GM19351 (cell line): ENCODE data around the gene NXF1.
"Not testable (repeated sequence)": the region's sequence is repeated elsewhere in the genome, so short reads cannot be mapped to it uniquely, and the experiment has no call there.

Experiments
- ATAC-seq: cut with Tn5 transposase; IDR thresholded peaks from one replicate; pipeline ENCODE4 v1.9.1; 2021; ENCODE audit warnings: mild to moderate bottlenecking, moderate library complexity; ENCODE audit not compliant: unreplicated experiment

NXF1 gene

DNA sequence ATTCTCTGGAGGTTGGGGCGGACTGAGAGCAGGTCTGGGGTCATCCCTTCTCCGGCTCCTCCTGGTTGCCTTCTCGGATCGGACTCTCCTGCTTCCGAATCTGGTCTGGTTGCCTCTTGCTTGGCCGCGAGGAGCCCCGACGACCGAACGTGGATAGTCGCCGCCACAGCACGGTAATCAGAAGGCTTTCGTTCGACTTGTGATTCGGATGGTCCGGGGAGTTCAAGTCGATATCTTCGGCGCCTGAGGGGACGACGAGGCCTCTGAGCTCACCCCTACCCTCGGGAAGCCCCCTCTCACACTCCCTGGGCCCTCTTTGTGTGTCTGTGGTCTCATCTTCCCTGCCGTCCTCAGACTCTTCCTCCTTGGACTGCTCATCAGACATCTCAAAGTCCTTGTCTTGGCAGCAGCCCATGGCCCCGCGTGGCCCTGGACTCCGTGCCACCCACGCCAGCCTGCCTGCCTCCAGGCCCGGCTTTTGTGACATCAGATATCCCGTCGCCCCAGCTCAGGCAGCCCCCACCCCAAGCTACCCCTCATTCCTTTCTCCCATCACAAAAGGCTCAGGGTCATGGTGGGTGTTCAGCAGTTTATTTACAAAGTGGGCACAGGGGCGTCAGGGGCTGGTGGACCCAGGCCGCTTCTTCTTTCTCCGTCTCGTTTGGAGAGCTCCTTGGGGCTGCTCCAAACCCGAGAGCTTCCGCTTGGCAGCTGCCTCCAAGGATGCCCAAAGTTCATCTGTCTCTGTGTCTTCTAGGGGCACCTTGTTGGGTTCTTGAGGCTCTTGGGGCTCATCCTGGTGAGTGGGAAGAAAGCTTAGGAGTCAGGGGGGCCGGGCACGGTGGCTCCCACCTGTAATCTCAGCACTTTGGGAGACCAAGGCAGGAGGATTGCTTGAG is 27.3 kb upstream of the NXF1 start, which contains the start of gene TEX54:
TEX54 (minus strand) TSS at position 506 of the 899 bp plus-strand sequence.
- peak; percentile 17 for ATAC-seq

DNA sequence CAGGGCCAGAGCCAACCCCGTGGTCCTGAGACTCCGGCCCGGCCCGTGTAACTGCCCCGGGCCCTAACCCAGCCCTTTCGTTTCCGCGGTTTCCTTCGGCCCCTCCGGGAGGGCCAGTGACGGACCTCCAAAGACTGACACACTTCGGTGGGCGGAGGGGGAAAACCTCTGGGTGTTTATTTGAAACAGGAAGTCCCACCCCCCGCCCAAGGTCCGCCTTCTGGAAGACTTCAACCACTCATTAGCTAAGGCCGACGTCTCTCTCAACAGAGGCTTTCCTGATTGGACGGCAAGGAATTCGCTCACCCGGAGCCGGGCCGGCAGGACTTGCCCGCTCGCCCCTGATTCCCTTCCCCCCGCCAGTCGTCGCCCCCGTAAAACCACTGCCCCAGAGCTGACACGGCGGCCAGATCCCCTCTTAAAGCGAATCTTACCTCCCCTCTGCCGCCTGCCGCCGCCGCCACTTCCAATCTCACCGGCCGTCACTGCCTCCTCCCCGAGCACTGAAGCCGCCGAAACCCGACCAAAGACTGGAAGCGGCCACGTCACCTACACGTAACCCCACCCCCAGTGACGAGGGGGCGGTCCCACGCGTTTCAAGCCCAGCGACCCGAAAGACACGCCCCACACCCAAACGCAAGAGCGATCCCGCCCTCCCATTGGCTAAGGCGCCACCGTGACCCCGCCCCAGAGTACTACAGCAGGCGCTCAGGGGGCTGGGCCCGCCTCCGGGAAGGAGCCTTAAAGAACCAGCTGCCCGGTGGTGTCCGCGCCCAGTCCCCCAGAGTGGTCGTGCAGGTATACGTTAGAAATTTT is 26.5 kb upstream of the NXF1 start, which contains the start of gene STX5:
STX5 (minus strand) TSS at position 532 of the 816 bp plus-strand sequence. CDS start 808 bp downstream, outside the sequence.
- ATAC-seq = peak; percentile 90

DNA sequence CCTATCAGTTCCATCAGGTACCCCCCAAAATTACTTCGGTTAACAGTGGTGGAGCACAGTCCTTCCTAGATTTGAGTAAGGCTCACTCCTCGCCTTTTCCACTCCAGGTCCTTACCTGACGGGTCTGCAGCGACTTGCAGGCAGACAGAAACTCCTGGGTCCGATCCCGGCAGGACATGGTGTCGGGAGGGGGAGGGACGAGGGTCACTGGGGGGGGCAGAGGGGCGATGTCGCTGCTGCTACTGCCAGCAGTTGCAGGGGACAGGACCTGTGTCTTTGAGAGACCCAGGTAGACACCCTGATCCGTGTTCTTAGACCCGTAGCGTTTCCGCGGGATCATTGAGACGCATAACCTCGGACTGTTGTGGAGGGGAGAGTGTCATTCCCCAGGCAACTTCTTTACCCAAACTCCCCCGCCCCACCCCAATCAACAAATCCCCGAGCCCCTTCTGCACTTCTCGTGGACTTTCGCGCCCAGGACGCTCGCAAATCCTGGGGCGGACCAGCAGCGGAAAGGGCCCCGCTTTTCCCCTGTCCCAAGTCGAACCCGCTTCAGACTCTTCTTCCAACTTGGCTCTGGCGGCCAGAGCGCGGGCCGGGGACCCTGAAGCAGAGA is 25.8 kb upstream of the NXF1 start:
- no peak for ATAC-seq

DNA sequence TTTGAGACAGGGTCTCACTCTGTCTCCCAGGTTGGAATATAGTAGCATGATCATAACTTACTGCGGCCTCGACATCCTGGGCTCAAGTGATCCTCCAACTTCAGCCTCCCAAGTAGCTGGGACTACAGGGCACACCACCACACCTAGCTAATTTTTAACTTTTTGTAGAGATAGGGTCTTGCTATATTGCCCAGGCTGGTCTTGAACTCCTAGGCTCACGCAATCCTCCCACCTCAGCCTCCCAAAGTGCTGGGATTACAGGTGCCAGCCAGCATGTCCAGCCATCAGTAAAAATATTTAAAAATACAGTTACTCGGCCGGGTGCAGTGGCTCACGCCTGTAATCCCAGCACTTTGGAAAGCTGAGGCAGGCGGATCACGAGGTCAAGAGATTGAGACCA is 22.9 kb upstream of the NXF1 start:
- ATAC-seq = not testable (repeated sequence)

DNA sequence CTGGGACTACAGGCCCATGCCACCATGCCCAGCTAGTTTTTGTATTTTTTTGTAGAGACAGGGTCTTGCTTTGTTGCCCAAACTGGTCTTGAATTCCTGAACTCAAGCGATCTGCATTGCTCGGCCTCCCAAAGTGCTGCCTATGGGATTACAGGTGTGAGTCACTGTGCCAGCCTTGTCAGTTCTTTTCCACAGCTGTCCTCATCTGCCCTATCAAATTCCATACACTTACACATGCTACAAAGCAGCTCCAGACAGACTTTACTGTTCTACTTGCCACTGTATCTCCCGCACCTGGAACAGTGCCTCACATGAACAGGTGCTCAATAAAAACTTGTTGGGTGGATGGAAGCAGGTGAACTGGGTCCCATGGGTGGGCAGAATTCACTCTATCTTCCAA is 18.4 kb upstream of the NXF1 start:
- no peak for ATAC-seq

DNA sequence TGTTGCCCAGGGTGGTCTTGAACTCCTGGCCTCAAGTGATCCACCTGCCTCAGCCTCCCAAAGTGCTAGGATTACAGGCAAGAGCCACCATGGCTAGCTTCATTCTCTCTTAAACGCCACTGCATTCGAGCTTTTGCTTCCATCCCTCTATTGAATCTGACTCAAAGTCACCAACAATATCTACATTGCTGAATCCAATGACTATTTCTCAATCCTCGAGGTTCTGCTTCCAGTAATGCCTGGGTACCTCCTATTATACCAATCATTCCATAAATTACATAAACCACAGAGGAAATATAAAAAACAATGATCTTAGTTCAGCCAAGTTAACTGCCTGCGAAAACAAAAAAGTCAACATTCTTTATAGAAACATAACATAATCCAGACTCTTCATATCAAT is 11.9 kb upstream of the NXF1 start:
- ATAC-seq = no peak

DNA sequence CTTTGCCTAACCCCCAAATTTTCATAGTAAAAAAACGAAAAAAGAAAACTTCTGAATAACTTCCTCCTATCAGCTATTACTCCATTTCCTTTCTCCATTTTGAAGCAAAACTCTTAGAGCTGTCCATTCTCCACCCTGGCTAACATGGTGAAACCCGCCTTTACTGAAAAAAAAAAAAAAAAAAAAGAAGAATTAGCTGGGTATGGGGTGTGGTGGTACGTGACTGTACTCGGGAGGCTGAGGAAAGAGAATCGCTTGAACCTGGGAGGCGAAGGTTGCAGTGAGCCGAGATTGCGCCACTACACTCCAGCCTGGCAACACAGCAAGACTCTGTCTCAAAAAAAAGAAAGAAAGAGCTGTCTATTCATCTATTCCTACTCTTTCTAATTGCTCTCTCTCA is 11.3 kb upstream of the NXF1 start:
- no peak for ATAC-seq

DNA sequence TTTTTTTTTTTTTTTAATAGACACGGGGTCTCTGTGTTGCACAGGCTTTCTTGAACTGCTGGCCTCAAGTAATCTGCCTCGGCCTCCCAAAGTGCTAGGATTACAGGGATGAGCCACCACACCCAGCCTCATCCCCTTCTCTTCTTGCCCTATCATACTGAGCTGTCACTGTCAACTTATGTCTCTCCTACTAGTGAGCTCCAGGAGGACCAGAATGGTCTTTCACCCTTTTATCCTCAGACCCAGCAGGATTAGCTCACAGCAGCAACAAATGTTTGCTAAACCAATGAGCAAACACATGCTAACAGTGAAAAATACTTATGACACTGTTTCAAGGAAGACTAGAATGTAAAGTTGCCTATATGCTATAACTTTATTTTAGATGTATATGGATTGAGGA is 6.4 kb upstream of the NXF1 start:
- no peak for ATAC-seq

DNA sequence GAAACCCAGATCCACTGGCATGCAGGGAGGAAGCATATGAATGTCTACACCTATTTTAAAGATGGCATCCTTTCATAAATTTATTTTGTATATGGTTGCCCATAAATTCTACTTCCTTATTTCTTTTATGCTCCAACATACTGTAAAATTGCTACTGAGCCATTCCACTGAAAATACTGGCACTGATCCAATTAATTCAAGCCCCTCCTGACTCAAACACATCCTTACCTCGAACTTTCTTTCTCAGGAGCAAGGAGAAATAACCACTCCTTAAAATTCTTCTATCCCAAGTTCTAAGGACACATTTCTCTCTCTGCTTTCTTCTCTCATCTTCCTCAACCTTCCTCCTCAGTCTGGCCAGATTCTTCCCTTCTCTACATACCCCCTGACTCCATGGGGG is 5.5 kb upstream of the NXF1 start:
- no peak for ATAC-seq

DNA sequence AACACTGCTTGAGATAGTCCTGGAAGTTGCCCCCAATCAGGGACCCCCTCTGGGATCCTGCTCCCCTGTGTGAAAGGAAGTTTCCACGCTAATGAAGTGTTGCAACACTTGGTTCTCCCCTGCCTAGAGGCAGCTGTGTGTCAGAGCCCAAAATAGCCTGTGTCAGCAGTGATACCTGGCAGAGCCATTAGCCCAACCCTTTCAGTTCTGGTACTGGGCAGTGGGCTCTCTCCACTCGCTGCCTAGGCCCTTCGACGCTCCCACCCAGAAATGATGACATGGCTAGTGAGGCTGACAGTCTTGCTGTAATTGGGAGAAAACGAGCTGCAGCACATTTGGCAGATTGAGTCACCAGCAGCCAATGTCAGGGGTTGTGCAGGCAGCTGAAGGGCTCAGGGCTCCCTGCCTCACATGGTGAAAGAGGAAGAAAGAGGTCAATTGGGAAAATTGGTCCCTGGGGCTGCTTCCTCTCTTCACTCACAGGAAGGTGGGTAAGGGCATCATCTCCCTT is 1.4 kb upstream of the NXF1 start:
- no peak for ATAC-seq

DNA sequence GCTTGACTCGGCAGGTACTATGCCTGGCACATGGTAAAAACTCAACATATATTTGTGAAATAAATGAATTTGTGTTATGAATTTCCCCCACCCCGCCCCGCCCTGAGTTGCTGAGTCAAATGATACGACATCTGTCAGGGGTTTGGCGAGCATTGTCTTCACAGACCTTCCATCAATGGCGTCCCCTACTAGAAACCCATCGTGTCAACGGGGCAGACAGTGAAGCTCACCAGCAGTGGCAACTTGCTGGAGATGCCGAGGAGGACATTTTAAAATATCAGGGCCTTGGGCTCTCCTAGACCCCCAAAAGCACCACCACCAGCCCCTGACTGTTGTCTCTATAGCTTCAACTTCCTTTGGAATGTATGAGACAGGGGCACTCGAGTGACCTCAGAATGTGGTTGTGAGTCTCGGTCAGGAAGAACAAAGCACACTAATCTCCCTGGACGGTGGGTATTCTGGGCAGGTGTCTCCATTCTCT is 761 bp upstream of the NXF1 start:
- ATAC-seq = no peak

DNA sequence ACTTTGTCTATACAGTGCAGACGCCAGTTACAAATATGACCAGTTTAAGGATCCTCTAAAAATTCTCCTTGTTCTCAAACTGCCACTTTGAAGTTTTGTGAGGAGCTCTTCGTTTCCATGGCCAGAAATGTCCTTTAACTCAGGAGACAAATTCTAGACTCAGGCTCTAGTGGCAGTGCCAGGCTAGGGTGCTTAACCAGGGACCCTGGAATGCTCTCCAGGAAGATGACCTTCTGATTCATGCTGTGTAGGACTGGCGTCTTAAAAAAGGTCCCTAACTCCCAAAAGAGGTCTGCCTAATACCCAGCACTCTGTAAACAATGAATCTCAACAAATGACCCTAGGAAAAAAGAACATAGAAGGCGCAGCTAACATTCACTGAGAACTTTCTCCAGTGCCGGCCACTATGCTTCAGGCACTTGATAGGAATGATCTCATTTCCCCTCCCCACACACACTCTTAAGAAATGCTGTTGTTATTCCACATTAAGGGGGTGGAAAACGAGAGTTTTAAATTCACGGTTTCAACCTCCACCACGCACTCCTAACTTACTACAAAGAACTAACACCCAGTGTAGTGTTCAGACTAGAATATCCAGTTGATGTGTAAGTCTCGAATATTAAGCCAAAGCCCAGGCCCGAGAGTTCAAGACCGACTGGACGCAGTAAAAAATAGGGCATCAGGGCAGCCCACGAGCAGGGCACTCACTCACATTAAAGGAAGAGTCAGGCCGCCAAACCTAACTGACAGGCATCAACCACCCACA is 747 bp downstream of the NXF1 start:
- ATAC-seq = peak; percentile 24

DNA sequence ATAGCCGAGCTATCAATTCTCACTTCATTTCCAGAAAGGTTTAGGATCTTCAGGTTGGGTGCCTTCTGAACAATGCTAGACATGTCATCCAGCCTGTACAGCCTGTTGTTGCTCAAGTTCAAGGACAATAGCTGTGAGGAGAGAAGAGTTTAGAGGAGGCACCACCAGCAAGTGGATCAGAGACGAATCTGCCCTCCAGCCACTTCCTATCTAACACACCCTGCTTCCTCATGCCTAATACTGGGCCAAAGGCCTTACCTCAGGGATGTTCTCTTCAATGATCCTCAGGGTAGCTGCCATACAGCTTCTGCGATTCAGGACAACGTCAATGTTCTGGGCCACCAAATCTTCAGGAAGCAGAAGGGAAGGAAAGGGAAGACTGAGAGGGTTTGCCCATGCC is 4.2 kb downstream of the NXF1 start:
- no peak for ATAC-seq

DNA sequence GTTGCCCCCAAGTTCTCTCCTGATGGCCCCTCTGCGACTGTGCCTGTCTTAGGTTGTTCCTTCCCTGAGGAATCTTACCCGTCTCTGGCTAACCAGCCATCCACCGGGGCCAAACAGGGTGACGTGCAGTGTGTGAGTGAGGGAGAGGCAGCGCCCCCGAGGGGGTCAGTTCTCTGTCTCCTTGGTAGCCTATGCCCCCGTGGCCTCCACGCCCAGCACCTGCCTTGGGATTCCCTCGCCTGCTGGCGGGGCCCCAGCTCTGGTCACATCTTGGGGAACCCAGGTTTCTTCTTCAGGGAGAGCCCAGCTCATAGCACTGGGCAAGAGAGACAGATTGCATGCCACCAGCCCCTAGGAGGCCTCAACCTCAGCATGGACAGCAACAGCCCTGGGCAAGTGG is 5.8 kb downstream of the NXF1 start:
- ATAC-seq = no peak

DNA sequence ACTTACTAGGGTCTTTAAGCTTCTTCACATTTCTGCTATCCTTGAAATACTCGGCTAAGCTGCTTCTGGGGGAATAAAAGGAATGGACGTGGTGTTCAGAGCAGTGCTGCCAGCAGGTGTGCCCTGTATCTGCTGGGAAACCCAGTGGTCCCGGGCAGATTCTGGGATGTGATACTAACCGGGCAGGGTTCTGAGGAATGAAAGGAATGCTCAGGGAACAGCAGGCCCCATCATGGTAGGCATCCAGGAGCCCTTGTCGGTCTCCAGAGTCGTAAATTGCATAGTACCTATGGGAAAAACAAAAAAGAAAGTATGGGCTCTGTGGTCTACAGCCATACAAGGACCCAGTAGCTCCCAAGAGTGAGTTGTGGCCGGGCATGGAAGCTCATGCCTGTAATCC is 9.0 kb downstream of the NXF1 start:
- ATAC-seq = no peak

DNA sequence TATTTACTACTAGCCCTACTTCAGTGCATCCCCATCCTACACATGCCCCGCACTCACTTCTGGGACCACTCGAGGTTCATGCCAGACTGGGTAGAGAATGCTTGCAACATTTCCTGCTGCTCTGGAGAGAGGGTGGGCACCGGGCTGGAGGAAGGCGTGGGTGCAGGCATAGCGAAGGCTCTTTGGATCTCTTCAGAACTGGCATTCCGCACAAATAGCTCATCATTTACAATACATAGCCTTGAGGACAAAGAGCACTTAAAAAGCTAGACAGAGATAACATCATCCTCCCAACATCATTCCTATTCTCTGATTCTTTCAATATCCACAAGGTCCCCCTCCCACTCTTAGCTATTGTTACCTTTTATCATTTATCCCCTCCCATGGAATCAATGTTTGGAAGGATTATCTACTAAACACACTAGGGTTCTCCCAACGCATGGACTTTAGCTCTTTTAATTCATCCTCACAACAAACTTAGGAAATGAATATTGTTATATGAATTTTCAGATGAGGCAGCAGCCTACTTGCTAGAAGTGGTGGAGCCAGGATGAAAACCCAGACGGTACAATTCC is 11.0 kb downstream of the NXF1 start:
- ATAC-seq = no peak

DNA sequence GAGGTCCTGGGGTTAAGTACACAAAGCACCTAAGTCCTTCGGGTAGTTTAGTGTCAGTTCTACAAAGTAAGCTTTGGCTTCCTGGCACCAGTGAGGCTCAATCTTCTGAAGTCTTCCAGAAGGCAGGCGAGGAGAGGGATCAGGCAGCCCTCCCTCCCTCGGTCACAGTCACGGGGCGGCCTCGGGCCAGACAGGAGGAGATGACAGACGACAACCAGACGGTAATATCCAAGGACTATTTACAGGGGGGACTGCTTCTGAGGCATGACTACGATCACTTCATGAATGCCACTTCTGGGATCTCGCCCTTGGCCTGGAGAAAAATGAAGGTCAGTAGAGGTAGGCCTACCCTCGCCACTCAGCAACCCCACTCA is 13.1 kb downstream of the NXF1 start:
- ATAC-seq = no peak

DNA sequence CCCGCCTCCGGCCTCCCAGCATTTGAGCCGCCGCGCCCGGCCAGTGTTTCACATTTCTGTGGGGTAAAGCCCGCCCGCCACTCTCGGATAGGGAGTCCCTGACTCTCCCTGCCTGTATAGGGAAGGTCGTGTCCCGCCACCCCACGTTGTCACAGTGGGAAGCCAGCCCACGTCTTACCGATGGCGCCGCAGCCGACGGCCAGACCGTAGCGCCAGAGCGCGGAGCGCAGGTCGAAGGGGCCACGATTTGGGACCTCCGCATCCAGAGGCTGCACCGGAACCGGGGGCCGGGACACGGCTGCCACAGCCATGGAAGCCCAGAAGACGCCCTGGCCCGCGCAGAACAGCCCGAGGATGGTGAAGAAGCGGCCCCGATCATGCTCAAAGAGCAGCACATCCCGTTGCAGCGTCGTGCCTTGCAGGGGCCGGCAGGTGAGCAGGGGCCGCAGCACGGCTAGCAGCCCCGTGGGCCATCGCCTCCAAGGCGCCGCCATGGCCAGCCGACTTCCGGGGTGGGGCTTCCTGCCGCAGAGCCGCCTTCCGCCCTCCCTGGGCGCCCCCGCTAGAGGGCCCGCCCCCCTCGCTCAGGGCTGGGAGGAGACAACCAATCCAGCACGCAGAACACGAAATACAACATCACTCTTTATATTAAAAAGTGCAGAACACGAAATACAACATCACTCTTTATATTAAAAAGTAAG is 13.6 kb downstream of the NXF1 start, which contains the start of gene TMEM223:
TMEM223 (minus strand) TSS at position 506 of the 701 bp plus-strand sequence; CDS start at position 494, 12 bp downstream.
- peak; percentile 74 for ATAC-seq

DNA sequence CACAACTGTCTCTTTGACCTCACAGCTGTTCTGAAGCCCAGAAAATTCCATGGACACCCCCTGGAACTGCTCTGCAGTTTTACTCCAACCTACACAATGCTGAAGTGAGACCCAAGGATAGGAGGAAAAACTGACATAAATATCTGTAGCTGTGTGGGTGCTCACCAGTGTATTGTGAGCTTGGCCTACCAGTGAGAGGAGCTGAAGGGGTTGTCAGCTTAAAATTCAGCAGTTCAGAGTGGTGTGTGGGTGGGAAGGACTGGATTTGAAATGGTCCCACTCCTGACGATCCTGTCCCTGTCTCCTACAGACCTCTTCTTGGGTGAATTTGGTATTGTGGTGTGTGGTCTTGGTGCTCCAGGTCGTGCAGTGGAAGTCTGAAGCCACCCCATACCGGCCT is 15.7 kb downstream of the NXF1 start:
- no peak for ATAC-seq
